Measurements from ENCODE around the gene DOCK3.
"Not testable (repeated sequence)": the region's sequence is repeated elsewhere in the genome, so short reads cannot be mapped to it uniquely, and the experiment has no call there.

DNA sequence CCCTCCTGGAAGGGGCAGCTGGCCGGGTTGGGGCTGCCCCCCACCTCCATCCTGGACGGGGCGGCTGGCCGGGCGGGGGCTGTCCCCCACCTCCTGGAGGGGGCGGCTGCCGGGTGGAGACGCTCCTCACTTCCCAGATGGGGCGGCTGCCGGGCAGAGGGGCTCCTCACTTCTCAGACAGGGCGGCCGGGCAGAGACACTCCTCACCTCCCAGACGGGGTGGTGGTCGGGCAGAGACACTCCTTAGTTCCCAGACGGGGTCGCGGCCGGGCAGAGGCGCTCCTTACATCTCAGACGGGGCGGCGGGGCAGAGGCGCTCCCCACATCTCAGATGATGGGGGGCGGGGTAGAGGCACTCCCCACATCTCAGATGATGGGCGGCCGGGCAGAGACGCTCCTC, 129.1 kb downstream of the DOCK3 start:
- TF ChIP-seq, protein P1, sequence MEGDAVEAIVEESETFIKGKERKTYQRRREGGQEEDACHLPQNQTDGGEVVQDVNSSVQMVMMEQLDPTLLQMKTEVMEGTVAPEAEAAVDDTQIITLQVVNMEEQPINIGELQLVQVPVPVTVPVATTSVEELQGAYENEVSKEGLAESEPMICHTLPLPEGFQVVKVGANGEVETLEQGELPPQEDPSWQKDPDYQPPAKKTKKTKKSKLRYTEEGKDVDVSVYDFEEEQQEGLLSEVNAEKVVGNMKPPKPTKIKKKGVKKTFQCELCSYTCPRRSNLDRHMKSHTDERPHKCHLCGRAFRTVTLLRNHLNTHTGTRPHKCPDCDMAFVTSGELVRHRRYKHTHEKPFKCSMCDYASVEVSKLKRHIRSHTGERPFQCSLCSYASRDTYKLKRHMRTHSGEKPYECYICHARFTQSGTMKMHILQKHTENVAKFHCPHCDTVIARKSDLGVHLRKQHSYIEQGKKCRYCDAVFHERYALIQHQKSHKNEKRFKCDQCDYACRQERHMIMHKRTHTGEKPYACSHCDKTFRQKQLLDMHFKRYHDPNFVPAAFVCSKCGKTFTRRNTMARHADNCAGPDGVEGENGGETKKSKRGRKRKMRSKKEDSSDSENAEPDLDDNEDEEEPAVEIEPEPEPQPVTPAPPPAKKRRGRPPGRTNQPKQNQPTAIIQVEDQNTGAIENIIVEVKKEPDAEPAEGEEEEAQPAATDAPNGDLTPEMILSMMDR (IDR thresholded peaks at IDR 0.05; ENCODE audit: low read length): not testable (repeated sequence)
- not testable (repeated sequence) for TF ChIP-seq EZH2 (optimal IDR thresholded peaks at IDR 0.05; ENCODE audit: low read depth, low read length)
